K562 (cell line): ENCODE results near the gene SDC3. TPM values are rescaled to one million over a fixed set of nuclear protein-coding genes. Genes with fewer than 3 reads are reported as not detected.

Experiments
- ATAC-seq: fragments of 200-7000 bp; cut with Tn5 transposase; 3 replicates; pipeline ENCODE4 v1.9.1; 2020; ENCODE audit warnings: moderate library complexity
- BruUV-seq: library from RNA; stranded (reverse); fragments of 400-500 nt; replicated peaks from 2 replicates; lab custom pipeline; 2021; lab: Mats Ljungman, UMichigan
- CTCF ChIA-PET: fragments of 300-600 bp; formaldehyde crosslinking; extraction: SDS; loops from one replicate; lab custom pipeline; 2021; ENCODE audit warnings: low intra/inter-chr PET ratio; lab: Yijun Ruan, JAX
- POLR2A ChIA-PET: fragments of 300-600, 350-650 bp; sonication (Branson Sonifier 250); formaldehyde crosslinking; extraction: SDS; loops from one replicate; lab custom pipeline; 2021; ENCODE audit warnings: antibody characterized with exemption, inconsistent platforms; lab: Yijun Ruan, JAX
- DNase-seq, 4 experiments: peaks; one replicate each; pipeline versions ENCODE4 v3.0.0 to v3.0.0-alpha.2; 2011 to 2018; ENCODE audit warnings: low spot score in 3 of 4, mixed read lengths in 3 of 4; ENCODE audit errors: extremely low read depth in 1 of 4
- FAIRE-seq: peaks from 2 replicates; lab custom pipeline; 2011; peaks lifted over from hg19 to GRCh38; lab: Jason Lieb, UNC
- H2AFZ ChIP-seq: 2 replicates; pipeline ENCODE4 v1.6.0; 2011; ENCODE audit warnings: low read depth, low read length, control low read depth, inconsistent platforms
- H3K27ac ChIP-seq: fragments of 200-600 bp; 3 replicates; pipeline ENCODE4 v1.8.0; 2011; ENCODE audit warnings: low read depth, mild to moderate bottlenecking, control low read depth, inconsistent platforms, low read length, moderate library complexity, mixed read lengths; ENCODE audit errors: extremely low read depth
- H3K27me3 ChIP-seq, 2 experiments: fragments of 300-600 bp in 1 of 2; 2 replicates in 1 of 2; 3 replicates in 1 of 2; pipeline versions ENCODE4 v1.6.0 to v1.8.0; 2011; ENCODE audit warnings: inconsistent platforms in 2 of 2, low read length in 2 of 2, mild to moderate bottlenecking in 1 of 2, mixed read lengths in 1 of 2, moderate library complexity in 1 of 2; ENCODE audit not compliant: control insufficient read depth in 2 of 2, insufficient read depth in 2 of 2
- H3K36me3 ChIP-seq: fragments of 300-600 bp; 3 replicates; pipeline ENCODE4 v1.8.0; 2011; ENCODE audit warnings: mild to moderate bottlenecking, low read length, inconsistent platforms; ENCODE audit not compliant: control insufficient read depth, insufficient read depth
- H3K4me1 ChIP-seq, 2 experiments: fragments of 200-600 bp in 1 of 2; replicated peaks in 1 of 2; 2 replicates in 1 of 2; 3 replicates in 1 of 2; pipeline versions ENCODE4 v1.5.1 to v1.8.0; 2011; ENCODE audit warnings: inconsistent platforms in 2 of 2, low read length in 2 of 2, mild to moderate bottlenecking in 1 of 2, mixed read lengths in 1 of 2, moderate library complexity in 1 of 2; ENCODE audit not compliant: control insufficient read depth in 2 of 2, insufficient read depth in 2 of 2
- H3K4me2 ChIP-seq: 2 replicates; pipeline ENCODE4 v1.6.1; 2011; ENCODE audit warnings: low read length, control low read depth, inconsistent platforms, mixed read lengths; ENCODE audit not compliant: insufficient read depth
- H3K4me3 ChIP-seq: fragments of 200-600 bp; sonication (generic), shearing (Covaris generic); 2 replicates; pipeline ENCODE4 v1.5.1; 2016; ENCODE audit warnings: control low read depth, inconsistent platforms
- H3K79me2 ChIP-seq: fragments of 200-600 bp; 3 replicates; pipeline ENCODE4 v1.8.0; 2011; ENCODE audit warnings: low read length, inconsistent platforms; ENCODE audit not compliant: control insufficient read depth, insufficient read depth
- H3K9ac ChIP-seq, 2 experiments: 2 replicates each; pipeline versions ENCODE4 v1.6.0 to v1.6.1; 2011; ENCODE audit warnings: low read depth in 2 of 2, low read length in 2 of 2, control low read depth in 1 of 2, inconsistent platforms in 1 of 2, mild to moderate bottlenecking in 1 of 2, mixed read lengths in 1 of 2; ENCODE audit not compliant: insufficient read depth in 1 of 2
- H3K9me1 ChIP-seq: one replicate; pipeline ENCODE4 v1.6.0; 2011; ENCODE audit warnings: inconsistent platforms, mild to moderate bottlenecking, low read length, moderate library complexity; ENCODE audit not compliant: control insufficient read depth, insufficient read depth
- H3K9me3 ChIP-seq: replicated peaks from 2 replicates; pipeline ENCODE4 v1.5.1; 2011; ENCODE audit warnings: low read depth, low read length, inconsistent platforms; ENCODE audit not compliant: control insufficient read depth, insufficient read depth
- H4K20me1 ChIP-seq: replicated peaks from 2 replicates; pipeline ENCODE4 v1.6.1; 2011; ENCODE audit warnings: low read length, inconsistent platforms, mixed read lengths; ENCODE audit not compliant: control insufficient read depth, insufficient read depth
- MIER1 ChIP-seq: fragments of 450-650 bp; IDR thresholded peaks from 2 replicates; pipeline ENCODE4 v1.6.1; 2016; ENCODE audit warnings: antibody characterized with exemption, mild to moderate bottlenecking, low read depth
- NCOA6 ChIP-seq: fragments of 450-650 bp; IDR thresholded peaks from 2 replicates; pipeline ENCODE4 v1.6.1; 2017; ENCODE audit warnings: mild to moderate bottlenecking
- NONO ChIP-seq, 2 experiments: fragments of 200-400 bp in 1 of 2; fragments of 450-650 bp in 1 of 2; formaldehyde crosslinking in 1 of 2; IDR thresholded peaks; 2 replicates each; pipeline ENCODE4 v1.6.1; 2017; ENCODE audit warnings: low read depth in 2 of 2, mild to moderate bottlenecking in 2 of 2, moderate library complexity in 2 of 2, low read length in 1 of 2
- WGBS: fragments of 100-300 bp; shearing (Covaris generic); methylation state at CpG from one replicate; pipeline ENCODE4 v1.1.6; 2016; ENCODE audit warnings: low coverage, mixed read lengths; ENCODE audit not compliant: insufficient coverage; ENCODE audit errors: missing lambda C conversion rate; 5-methylcytosine and 5-hydroxymethylcytosine counted together
- in situ Hi-C: fragments of 300-500 bp; cut with MboI; formaldehyde crosslinking; loops from 4 replicates; pipeline ENCODE4 v1.15.0; 2018; ENCODE audit warnings: inconsistent platforms, mixed read lengths
- intact Hi-C: fragments of 100-400 bp; cut with micrococcal nuclease; formaldehyde crosslinking; loops from 2 replicates; pipeline ENCODE4 v1.14.2; 2022
- polyA plus RNA-seq, 8 experiments: library from polyadenylated mRNA; depleted of rRNA in 4 of 8; stranded (reverse) in 5 of 8; unstranded in 3 of 8; fragments of >200 nt; fragmentation: Nextera tagmentation in 2 of 8; fragmentation: Illumina TruSeq in 1 of 8; extraction: Ambion mirVana in 2 of 8; extraction: Trizol in 1 of 8; gene quantifications; 2 replicates each; pipeline versions ENCODE4 v1.2.1 to v1.2.3, GENCODE V29; 2011 to 2014; ENCODE audit warnings: inconsistent platforms in 1 of 8, missing spikeins in 1 of 8
- total RNA-seq, 7 experiments: library from RNA; depleted of rRNA in 6 of 7; stranded (reverse); fragments of >200 nt in 6 of 7; fragmentation: Illumina TruSeq in 2 of 7; extraction: Trizol in 2 of 7; gene quantifications; 2 replicates each; pipeline versions ENCODE4 v1.2.1 to v1.2.3, GENCODE V29; 2011 to 2021; ENCODE audit warnings: low replicate concordance in 1 of 7
- TF ChIP-seq, protein P1 (sequence below), 3 experiments: fragments of 200-800 bp in 1 of 3; sonication (Bioruptor generic) in 1 of 3; sonication (generic) in 1 of 3; formaldehyde crosslinking in 1 of 3; IDR thresholded peaks; 2 replicates each; pipeline versions ENCODE4 v1.6.1 to v1.8.0; 2016 to 2022; ENCODE audit warnings: mild to moderate bottlenecking in 2 of 3, missing compliant biosample characterization in 2 of 3, missing genetic modification characterization in 2 of 3, missing genetic modification reagents in 1 of 3

SDC3 gene
- total and polyA plus RNA-seq, 9 of the 15 experiments (the other 6 are each of a cell fraction or from before 2014, with no cell fraction given): 0.38 to 44.1 (median 12.1) TPM

DNA sequence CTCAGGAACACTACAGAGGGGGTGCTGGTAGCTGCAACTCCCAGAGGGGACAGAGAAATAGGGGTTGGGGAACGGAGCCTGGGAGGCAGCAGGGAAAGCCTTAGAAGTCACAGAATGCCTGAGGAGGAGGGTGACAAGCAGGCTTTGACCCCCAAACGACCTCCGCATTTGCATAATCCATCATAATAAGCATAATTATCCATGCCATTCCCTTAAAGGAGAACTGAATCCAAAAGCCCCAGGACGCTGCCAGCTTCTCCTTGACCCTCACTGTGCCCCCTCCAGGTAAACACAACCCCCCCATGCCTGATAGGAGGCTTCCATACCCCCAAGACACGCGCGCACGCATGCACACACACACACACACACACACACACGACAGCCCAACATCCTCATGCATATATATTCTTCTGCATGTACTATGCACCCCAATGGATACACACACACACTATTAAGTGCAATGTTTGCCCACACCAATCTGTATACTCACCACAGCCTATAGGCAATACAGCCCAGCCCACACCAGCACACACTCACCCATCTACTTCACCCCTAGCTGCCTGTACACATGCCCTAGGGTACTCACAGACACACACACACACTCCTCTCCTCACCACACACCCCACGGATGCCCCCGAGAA lies 27.8 kb downstream of the SDC3 start:
- peaks cover 7% of the 10 kb centered on the region; the same call in 1 of the 3 replicates for H3K36me3 ChIP-seq
- ATAC-seq (no peak), DNase-seq (no peak), FAIRE-seq (peak; percentile 26)
- intact Hi-C loops: no loop called here
- TF ChIP-seq NONO (IDR thresholded peaks at IDR 0.05; ENCODE audit: low read depth in 2 of 2, low read length in 1 of 2) (no peak), MIER1 (no peak), NCOA6 (no peak)
- TF ChIP-seq, protein P1, sequence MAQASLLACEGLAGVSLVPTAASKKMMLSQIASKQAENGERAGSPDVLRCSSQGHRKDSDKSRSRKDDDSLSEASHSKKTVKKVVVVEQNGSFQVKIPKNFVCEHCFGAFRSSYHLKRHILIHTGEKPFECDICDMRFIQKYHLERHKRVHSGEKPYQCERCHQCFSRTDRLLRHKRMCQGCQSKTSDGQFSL (CRISPR knock-in tag; IDR thresholded peaks at IDR 0.05): 0 out of 2 replicates have a peak, but pooled peaks have one; percentile 52
- TF ChIP-seq, protein P1 (tag; IDR thresholded peaks at IDR 0.05): no peak
- TF ChIP-seq, all 486 proteins: peak for 1
- Histone ChIP-seq H3K27ac (no peak overlapping the region), H3K9ac (peak overlapping the region in 1 of 2 experiments; percentile 37; a peak in 1 of 4 replicates), H3K27me3 (no peaks in the 10 kb centered on the region), H3K79me2 (no peaks in the 10 kb centered on the region), H3K4me1 (peaks cover 0 to 29% of the 10 kb centered on the region in 2 experiments; a peak in 3 of 5 replicates), H3K9me1 (no peaks in the 10 kb centered on the region), H3K4me3 (no peak overlapping the region), H3K4me2 (no peak overlapping the region), H4K20me1 (peaks cover 22% of the 10 kb centered on the region; the same call in 1 of the 2 replicates), H3K9me3 (no peaks in the 10 kb centered on the region), H2AFZ (no peak overlapping the region)
- CTCF ChIA-PET: no interaction called here
- 60% methylated on average over 11 of the region's 11 CpGs for WGBS
- POLR2A ChIA-PET: interaction anchor here (0.6 to 2.1 kb wide), 4 partner anchors 12 to 249 kb away, joined by 3 to 7 read pairs (median 4); no protein-coding TSS in a partner anchor
- no TSS peak for BruUV-seq
- in situ Hi-C loops: no loop called here
